H9 (cell line): Measurements from ENCODE around the gene CHST8. TPM values are rescaled to one million over a fixed set of nuclear protein-coding genes. Genes with fewer than 3 reads are reported as not detected.

Experiments used
- DNase-seq: peaks from one replicate; pipeline ENCODE4 v3.0.0-alpha.2; 2017
- H2AFZ ChIP-seq: one replicate; pipeline ENCODE4 v1.6.1; 2013; ENCODE audit warnings: mild to moderate bottlenecking, low read length, control low read depth, moderate library complexity
- H2AK5ac ChIP-seq: 2 replicates; pipeline ENCODE4 v1.6.1; 2013; ENCODE audit warnings: low read length, control low read depth, mixed read lengths; ENCODE audit not compliant: insufficient read length
- H2BK120ac ChIP-seq: one replicate; pipeline ENCODE4 v1.6.1; 2013; ENCODE audit warnings: low read depth, mild to moderate bottlenecking, low read length, control low read depth, inconsistent platforms; ENCODE audit not compliant: poor library complexity, severe bottlenecking
- H2BK12ac ChIP-seq: 2 replicates; pipeline ENCODE4 v1.6.1; 2013; ENCODE audit warnings: low read length, control low read depth, mixed read lengths, low read depth; ENCODE audit not compliant: insufficient read length
- H2BK15ac ChIP-seq: 2 replicates; pipeline ENCODE4 v1.6.1; 2013; ENCODE audit warnings: low read depth, low read length, control low read depth
- H2BK20ac ChIP-seq: one replicate; pipeline ENCODE4 v1.6.1; 2013; ENCODE audit warnings: low read depth, mild to moderate bottlenecking, low read length, control low read depth, inconsistent platforms; ENCODE audit not compliant: poor library complexity, severe bottlenecking
- H2BK5ac ChIP-seq: 2 replicates; pipeline ENCODE4 v1.6.1; 2013; ENCODE audit warnings: low read length, control low read depth, mixed read lengths; ENCODE audit not compliant: insufficient read length
- H3K14ac ChIP-seq: 2 replicates; pipeline ENCODE4 v1.6.1; 2013; ENCODE audit warnings: low read length, control low read depth; ENCODE audit not compliant: insufficient read depth
- H3K18ac ChIP-seq: 2 replicates; pipeline ENCODE4 v1.6.1; 2013; ENCODE audit warnings: low read depth, mild to moderate bottlenecking, mixed read lengths, low read length, control low read depth; ENCODE audit not compliant: insufficient read length
- H3K23ac ChIP-seq: 2 replicates; pipeline ENCODE4 v1.6.1; 2013; ENCODE audit warnings: low read length, control low read depth, mixed read lengths, low read depth; ENCODE audit not compliant: insufficient read length
- H3K23me2 ChIP-seq: 2 replicates; pipeline ENCODE4 v1.6.1; 2013; ENCODE audit warnings: low read depth, mild to moderate bottlenecking, mixed read lengths, low read length, control low read depth; ENCODE audit not compliant: insufficient read length, poor library complexity, severe bottlenecking
- H3K27ac ChIP-seq: 2 replicates; pipeline ENCODE4 v1.5.1; 2013; ENCODE audit warnings: low read length, control low read depth, mixed read lengths, low read depth; ENCODE audit not compliant: insufficient read length
- H3K27me3 ChIP-seq: 2 replicates; pipeline ENCODE4 v1.6.1; 2013; ENCODE audit warnings: low read length, control low read depth, inconsistent platforms; ENCODE audit not compliant: insufficient read depth
- H3K4ac ChIP-seq: 2 replicates; pipeline ENCODE4 v1.6.1; 2013; ENCODE audit warnings: low read depth, mild to moderate bottlenecking, control low read depth, inconsistent platforms, low read length, moderate library complexity
- H3K4me1 ChIP-seq: 2 replicates; pipeline ENCODE4 v1.6.1; 2013; ENCODE audit warnings: low read length, control low read depth, inconsistent platforms; ENCODE audit not compliant: insufficient read depth
- H3K4me2 ChIP-seq: 2 replicates; pipeline ENCODE4 v1.6.1; 2013; ENCODE audit warnings: low read length, control low read depth, mixed read lengths; ENCODE audit not compliant: insufficient read length, insufficient read depth
- H3K56ac ChIP-seq: 2 replicates; pipeline ENCODE4 v1.6.1; 2013; ENCODE audit warnings: low read depth, mild to moderate bottlenecking, mixed read lengths, low read length, control low read depth; ENCODE audit not compliant: insufficient read length
- H3K79me1 ChIP-seq: 2 replicates; pipeline ENCODE4 v1.6.1; 2013; ENCODE audit warnings: low read depth, mild to moderate bottlenecking, moderate library complexity, low read length, control low read depth, inconsistent platforms; ENCODE audit not compliant: insufficient read depth, poor library complexity, severe bottlenecking
- H3K79me2 ChIP-seq: 2 replicates; pipeline ENCODE4 v1.6.1; 2013; ENCODE audit warnings: low read length, control low read depth, inconsistent platforms; ENCODE audit not compliant: insufficient read depth
- H3K9ac ChIP-seq: 2 replicates; pipeline ENCODE4 v1.6.1; 2013; ENCODE audit warnings: low read length, control low read depth, mixed read lengths; ENCODE audit not compliant: insufficient read length; ENCODE audit errors: extremely low read depth
- H3K9me3 ChIP-seq: one replicate; pipeline ENCODE4 v1.6.1; 2013; ENCODE audit warnings: low read depth, low read length, inconsistent platforms; ENCODE audit not compliant: control insufficient read depth
- H3T11ph ChIP-seq: one replicate; pipeline ENCODE4 v1.6.1; 2013; ENCODE audit warnings: mild to moderate bottlenecking, low read length, control low read depth, inconsistent platforms
- H4K20me1 ChIP-seq: one replicate; pipeline ENCODE4 v1.6.1; 2013; ENCODE audit not compliant: control insufficient read depth, insufficient read length, insufficient read depth
- H4K5ac ChIP-seq: 2 replicates; pipeline ENCODE4 v1.6.1; 2013; ENCODE audit warnings: low read depth, mild to moderate bottlenecking, mixed read lengths, low read length, control low read depth; ENCODE audit not compliant: insufficient read length
- H4K8ac ChIP-seq: replicated peaks from 2 replicates; pipeline ENCODE4 v1.6.1; 2013; ENCODE audit warnings: low read length, control low read depth, mixed read lengths, low read depth; ENCODE audit not compliant: insufficient read length
- H4K91ac ChIP-seq: 2 replicates; pipeline ENCODE4 v1.6.1; 2013; ENCODE audit warnings: low read depth, mild to moderate bottlenecking, moderate library complexity, mixed read lengths, low read length, control low read depth; ENCODE audit not compliant: insufficient read length
- H3K27ac Mint-ChIP-seq, 3 experiments: 2 replicates in 2 of 3; 3 replicates in 1 of 3; pipeline ENCODE4 v1.8.0; 2020 to 2021; ENCODE audit warnings: mixed read lengths in 3 of 3, mild to moderate bottlenecking in 1 of 3, moderate library complexity in 1 of 3
- H3K27me3 Mint-ChIP-seq: 2 replicates; pipeline ENCODE4 v1.8.0; 2021; ENCODE audit warnings: low read depth, mild to moderate bottlenecking, moderate library complexity, mixed read lengths
- H3K36me3 Mint-ChIP-seq, 3 experiments: 2 replicates in 2 of 3; 3 replicates in 1 of 3; pipeline ENCODE4 v1.8.0; 2020 to 2021; ENCODE audit warnings: low read depth in 3 of 3, mixed read lengths in 3 of 3; ENCODE audit not compliant: insufficient read depth in 1 of 3
- H3K4me1 Mint-ChIP-seq, 2 experiments: 2 replicates each; pipeline ENCODE4 v1.8.0; 2020; ENCODE audit warnings: mixed read lengths in 2 of 2
- H3K4me3 Mint-ChIP-seq, 2 experiments: 2 replicates in 1 of 2; 3 replicates in 1 of 2; pipeline ENCODE4 v1.8.0; 2020 to 2021; ENCODE audit warnings: mild to moderate bottlenecking in 2 of 2, mixed read lengths in 2 of 2, moderate library complexity in 1 of 2
- H3K9me3 Mint-ChIP-seq, 2 experiments: 2 replicates in 1 of 2; 3 replicates in 1 of 2; pipeline ENCODE4 v1.8.0; 2020; ENCODE audit warnings: mild to moderate bottlenecking in 2 of 2, mixed read lengths in 2 of 2, moderate library complexity in 1 of 2
- WGBS: extraction: QIAGEN DNeasy Blood & Tissue Kit; methylation state at CpG from one replicate; pipeline ENCODE4 v1.1.7; 2013; ENCODE audit warnings: missing lambda C conversion rate, low lambda C conversion rate, mixed read lengths; ENCODE audit not compliant: insufficient read length; ENCODE audit errors: extremely low coverage; 5-methylcytosine and 5-hydroxymethylcytosine counted together
- total RNA-seq: library from RNA; stranded (reverse); gene quantifications from 2 replicates; pipeline ENCODE4 v1.2.1, GENCODE V29; 2021
- TF ChIP-seq, protein P1 (sequence below): fragments of 200-600 bp; sonication (generic); conservative IDR thresholded peaks from 3 replicates; pipeline ENCODE4 v1.8.0; 2021; ENCODE audit warnings: antibody characterized with exemption, mild to moderate bottlenecking

Gene CHST8
- total RNA-seq, 1 experiment from 2014 or later, result 5.1 TPM

GRCh38 chr19:33775731-33776487, 154.2 kb downstream of the CHST8 start:
- Mint-ChIP-seq H3K4me3 (no peak overlapping the region), H3K4me1 (peaks cover 12 to 13% of the 10 kb centered on the region in 2 experiments), H3K36me3 (peaks cover 0 to 8% (median 0%) of the 10 kb centered on the region in 3 experiments; a peak in 4 of 7 replicates), H3K9me3 (no peaks in the 10 kb centered on the region; a peak in 3 of 5 replicates), H3K27me3 (peaks cover 30% of the 10 kb centered on the region), H3K27ac (peak overlapping the region in 1 of 3 experiments; percentile 9; a peak in 2 of 7 replicates)
- WGBS, result no CpG with 5 or more reads among the region's 9 CpGs
- no peak overlapping the region for H3K4ac ChIP-seq
- H2BK12ac ChIP-seq, result no peak overlapping the region
- H3K27me3 ChIP-seq, result no peaks in the 10 kb centered on the region
- H3K9ac ChIP-seq, result no peak overlapping the region
- H4K5ac ChIP-seq, result no peak overlapping the region
- H2AK5ac ChIP-seq, result no peak overlapping the region
- DNase-seq, result no peak
- H3K18ac ChIP-seq, result no peak overlapping the region
- H3K14ac ChIP-seq, result no peak overlapping the region
- no peak overlapping the region for H4K91ac ChIP-seq
- H3T11ph ChIP-seq, result no peak overlapping the region
- H2BK15ac ChIP-seq, result no peak overlapping the region
- no peak overlapping the region for H2BK5ac ChIP-seq
- no peak overlapping the region for H3K56ac ChIP-seq
- no peaks in the 10 kb centered on the region for H3K79me1 ChIP-seq
- H2AFZ ChIP-seq, result no peak overlapping the region
- H2BK120ac ChIP-seq, result no peak overlapping the region
- no peaks in the 10 kb centered on the region for H3K9me3 ChIP-seq
- no peak overlapping the region for H2BK20ac ChIP-seq
- no peaks in the 10 kb centered on the region for H3K79me2 ChIP-seq
- no peak overlapping the region for H4K8ac ChIP-seq
- no peaks in the 10 kb centered on the region for H3K23me2 ChIP-seq
- no peak overlapping the region for H3K4me2 ChIP-seq
- no peak overlapping the region for H3K27ac ChIP-seq
- TF ChIP-seq, protein P1, sequence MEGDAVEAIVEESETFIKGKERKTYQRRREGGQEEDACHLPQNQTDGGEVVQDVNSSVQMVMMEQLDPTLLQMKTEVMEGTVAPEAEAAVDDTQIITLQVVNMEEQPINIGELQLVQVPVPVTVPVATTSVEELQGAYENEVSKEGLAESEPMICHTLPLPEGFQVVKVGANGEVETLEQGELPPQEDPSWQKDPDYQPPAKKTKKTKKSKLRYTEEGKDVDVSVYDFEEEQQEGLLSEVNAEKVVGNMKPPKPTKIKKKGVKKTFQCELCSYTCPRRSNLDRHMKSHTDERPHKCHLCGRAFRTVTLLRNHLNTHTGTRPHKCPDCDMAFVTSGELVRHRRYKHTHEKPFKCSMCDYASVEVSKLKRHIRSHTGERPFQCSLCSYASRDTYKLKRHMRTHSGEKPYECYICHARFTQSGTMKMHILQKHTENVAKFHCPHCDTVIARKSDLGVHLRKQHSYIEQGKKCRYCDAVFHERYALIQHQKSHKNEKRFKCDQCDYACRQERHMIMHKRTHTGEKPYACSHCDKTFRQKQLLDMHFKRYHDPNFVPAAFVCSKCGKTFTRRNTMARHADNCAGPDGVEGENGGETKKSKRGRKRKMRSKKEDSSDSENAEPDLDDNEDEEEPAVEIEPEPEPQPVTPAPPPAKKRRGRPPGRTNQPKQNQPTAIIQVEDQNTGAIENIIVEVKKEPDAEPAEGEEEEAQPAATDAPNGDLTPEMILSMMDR, result no peak
- H3K4me1 ChIP-seq, result peaks cover 2% of the 10 kb centered on the region; the same call in 1 of the 2 replicates
- no peaks in the 10 kb centered on the region for H4K20me1 ChIP-seq
- no peak overlapping the region for H3K23ac ChIP-seq
